ENCODE data around the gene VPS39. TPM values are rescaled to one million over a fixed set of nuclear protein-coding genes. Genes with fewer than 3 reads are reported as not detected.

Gene VPS39
- total RNA-seq, 1 experiment from 2014 or later, result 55.2 TPM

GRCh38 chr15:42154956-42155355, 53.1 kb downstream of the VPS39 start:
- no peak for TF ChIP-seq REST (IDR thresholded peaks at IDR 0.05; ENCODE audit: insufficient read depth in 1 of 2, low read depth in 2 of 2, low read length in 1 of 2)
- no peak for TF ChIP-seq TCF7L2 (IDR thresholded peaks at IDR 0.05; ENCODE audit: low read depth, low read length)
- no peak for TF ChIP-seq SIN3A (IDR thresholded peaks at IDR 0.05; ENCODE audit: borderline replicate concordance, insufficient read depth, low read depth, low read length)
- TF ChIP-seq CTCF (IDR thresholded peaks at IDR 0.05), result no peak
- TF ChIP-seq POLR2AphosphoS5 (IDR thresholded peaks at IDR 0.05; ENCODE audit: low read depth, low read length), result no peak
- ATAC-seq, result no peak
- intact Hi-C loops (cut with micrococcal nuclease; ENCODE audit: unreplicated experiment), result no loop called here
- Histone ChIP-seq H3K9me3 (ENCODE audit: control insufficient read depth, insufficient read depth, low read depth, low read length) (no peaks in the 10 kb centered on the region), H3K4me3 (ENCODE audit: low read depth in 2 of 2, low read length in 2 of 2) (no peak overlapping the region), H3K36me3 (ENCODE audit: control insufficient read depth, insufficient read depth, low read length) (peaks cover under 1% of the 10 kb centered on the region; the same call in 1 of the 2 replicates), H3K27me3 (ENCODE audit: control insufficient read depth, insufficient read depth, low read length) (no peaks in the 10 kb centered on the region), H3K4me1 (ENCODE audit: control insufficient read depth, insufficient read depth, low read length) (no peaks in the 10 kb centered on the region), H3K27ac (ENCODE audit: low read length) (no peak overlapping the region)
- no peak for DNase-seq (ENCODE audit: low read depth, low spot score)
- BruUV-seq (replicated peaks), result no TSS peak
- ChIA-PET POLR2A (no interaction called here), CTCF (no interaction called here)
- in situ Hi-C loops (cut with HindIII; ENCODE audit: low pct_unique_long_range_greater_than_20kb, low sequenced_read_pairs), result no loop called here

DNA sequence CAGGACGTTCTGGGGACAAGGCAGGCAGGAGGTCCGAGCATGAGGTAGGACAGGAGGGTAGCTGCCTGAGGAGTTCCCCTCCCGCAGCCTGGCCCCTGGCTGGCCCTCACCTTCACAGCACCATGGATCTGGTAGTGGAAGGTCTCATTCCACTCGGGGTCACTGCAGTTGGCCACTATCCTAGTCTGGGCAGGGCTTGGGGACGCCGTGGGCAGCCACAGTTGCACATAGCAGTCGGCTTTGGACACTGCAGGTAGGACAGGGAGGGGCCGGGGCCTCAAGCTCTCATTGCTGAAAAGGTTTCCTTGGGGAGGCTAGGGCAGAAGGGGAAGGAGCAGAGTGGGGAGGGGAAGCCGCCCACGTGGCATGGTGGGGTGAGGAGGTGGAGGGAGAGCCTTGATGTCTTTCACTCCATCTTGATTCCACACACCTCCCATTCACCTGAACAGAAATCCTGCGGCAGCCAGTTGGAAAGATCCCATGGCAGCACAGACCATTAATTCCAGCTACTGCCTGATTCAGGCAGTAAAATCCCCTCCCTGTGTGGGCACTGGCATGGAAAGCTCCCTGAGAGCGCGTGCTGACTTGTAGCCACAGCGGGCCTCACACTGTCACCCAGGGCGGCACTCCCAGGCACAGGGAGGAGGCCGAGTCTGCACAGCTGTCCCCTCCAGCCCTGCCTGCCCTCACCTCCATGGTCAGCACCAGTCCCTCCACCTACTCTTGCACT, 53.7 kb downstream of the VPS39 start:
- no peaks in the 10 kb centered on the region for H3K27me3 ChIP-seq (ENCODE audit: control insufficient read depth, insufficient read depth, low read length)
- intact Hi-C loops (cut with micrococcal nuclease; ENCODE audit: unreplicated experiment), result no loop called here
- no peaks in the 10 kb centered on the region for H3K9me3 ChIP-seq (ENCODE audit: control insufficient read depth, insufficient read depth, low read depth, low read length)
- ChIA-PET CTCF (no interaction called here), POLR2A (no interaction called here)
- ATAC-seq, result no peak
- no TSS peak for BruUV-seq (replicated peaks)
- H3K4me1 ChIP-seq (ENCODE audit: control insufficient read depth, insufficient read depth, low read length), result no peaks in the 10 kb centered on the region
- H3K4me3 ChIP-seq (ENCODE audit: low read depth in 2 of 2, low read length in 2 of 2), result no peak overlapping the region
- in situ Hi-C loops (cut with HindIII; ENCODE audit: low pct_unique_long_range_greater_than_20kb, low sequenced_read_pairs), result no loop called here
- no peak for TF ChIP-seq POLR2AphosphoS5 (IDR thresholded peaks at IDR 0.05; ENCODE audit: low read depth, low read length)
- TF ChIP-seq TCF7L2 (IDR thresholded peaks at IDR 0.05; ENCODE audit: low read depth, low read length), result no peak
- TF ChIP-seq CTCF (IDR thresholded peaks at IDR 0.05), result no peak
- TF ChIP-seq SIN3A (IDR thresholded peaks at IDR 0.05; ENCODE audit: borderline replicate concordance, insufficient read depth, low read depth, low read length), result no peak
- no peak for TF ChIP-seq REST (IDR thresholded peaks at IDR 0.05; ENCODE audit: insufficient read depth in 1 of 2, low read depth in 2 of 2, low read length in 1 of 2)
- no peak for DNase-seq (ENCODE audit: low read depth, low spot score)
- H3K36me3 ChIP-seq (ENCODE audit: control insufficient read depth, insufficient read depth, low read length), result no peaks in the 10 kb centered on the region
- H3K27ac ChIP-seq (ENCODE audit: low read length), result no peak overlapping the region

All from Panc1 (cell line).